Inferior parietal cortex (tissue), 1 donor: ENCODE measurements around the gene TMEM37.

Experiments
- DNase-seq: peaks from one replicate; pipeline ENCODE4 v3.0.0-alpha.2; 2016; ENCODE audit errors: extremely low spot score

Gene TMEM37

GRCh38 chr2:119433636-119434327 is 2.1 kb downstream of the TMEM37 start:
- DNase-seq = no peak

GRCh38 chr2:119434664-119435063 is 3.0 kb downstream of the TMEM37 start:
- no peak for DNase-seq

GRCh38 chr2:119435081-119435952 is 3.7 kb downstream of the TMEM37 start:
- DNase-seq = no peak

- DNase-seq = no peak
Observed at GRCh38 chr2:119435953-119436297, 4.3 kb downstream of the TMEM37 start.

GRCh38 chr2:119436993-119437772 is 5.5 kb downstream of the TMEM37 start:
- no peak for DNase-seq

DNA sequence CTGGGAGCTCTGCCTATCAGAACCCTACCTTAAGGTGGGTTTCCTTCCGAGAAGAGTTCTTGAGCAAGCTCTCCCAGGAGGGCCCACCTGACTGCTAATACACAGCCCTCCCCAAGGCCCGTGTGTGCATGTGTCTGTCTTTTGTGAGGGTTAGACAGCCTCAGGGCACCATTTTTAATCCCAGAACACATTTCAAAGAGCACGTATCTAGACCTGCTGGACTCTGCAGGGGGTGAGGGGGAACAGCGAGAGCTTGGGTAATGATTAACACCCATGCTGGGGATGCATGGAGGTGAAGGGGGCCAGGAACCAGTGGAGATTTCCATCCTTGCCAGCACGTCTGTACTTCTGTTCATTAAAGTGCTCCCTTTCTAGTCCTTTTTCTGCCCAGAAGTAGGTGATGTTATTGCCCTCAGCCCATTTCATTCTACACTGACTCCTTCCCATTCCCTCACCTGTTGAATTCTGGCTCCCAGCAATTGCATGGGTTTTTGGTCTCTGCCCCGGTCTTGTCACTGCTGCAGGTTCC is 6.5 kb downstream of the TMEM37 start:
- DNase-seq = no peak

- no peak for DNase-seq
Observed at GRCh38 chr2:119438726-119439284, 7.2 kb downstream of the TMEM37 start.

DNA sequence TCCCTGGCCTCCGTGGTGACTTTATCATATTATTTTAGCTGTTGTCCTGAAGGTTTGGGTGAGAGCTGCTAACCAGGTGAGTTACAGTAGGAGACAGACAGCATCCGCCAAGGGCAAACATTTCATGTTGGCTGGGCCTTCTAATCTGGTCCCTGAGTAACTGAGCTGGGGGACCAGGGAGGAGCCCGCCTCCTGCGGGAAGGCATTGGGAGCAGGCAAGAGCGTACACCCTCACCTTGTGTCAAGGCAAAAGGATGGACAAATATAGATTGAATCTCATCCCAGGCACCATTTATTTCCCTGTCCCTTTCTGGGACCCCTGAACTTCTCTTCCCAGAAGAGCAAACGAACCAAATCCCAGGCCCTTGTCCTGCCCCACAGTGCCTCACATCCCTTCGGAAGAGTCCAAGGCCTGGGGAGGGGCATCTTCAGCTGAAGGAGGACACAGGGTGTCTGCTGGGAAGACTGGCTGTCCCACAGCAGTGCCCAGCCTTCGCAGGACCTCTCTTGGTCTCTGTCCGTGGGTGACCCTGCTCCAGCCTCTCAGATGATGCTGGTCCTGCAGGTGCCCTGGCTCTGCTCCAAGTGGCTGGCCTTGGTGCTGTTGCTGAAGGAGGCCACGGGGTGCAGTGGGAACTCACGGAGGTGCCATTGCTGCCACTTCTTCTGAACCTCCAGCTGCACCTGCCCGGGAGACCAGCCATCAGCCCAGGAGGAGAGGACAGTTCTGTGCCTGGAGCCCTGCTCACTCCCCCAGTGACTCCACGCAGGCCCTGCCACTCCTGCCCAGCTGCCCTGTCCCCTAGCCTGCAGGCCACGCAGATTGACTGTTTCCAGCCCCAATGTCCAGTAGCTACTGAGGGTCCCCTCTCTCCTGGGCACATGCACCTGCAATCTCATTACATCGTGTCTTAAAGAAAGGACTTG is 8.2 kb downstream of the TMEM37 start:
- no peak for DNase-seq

DNA sequence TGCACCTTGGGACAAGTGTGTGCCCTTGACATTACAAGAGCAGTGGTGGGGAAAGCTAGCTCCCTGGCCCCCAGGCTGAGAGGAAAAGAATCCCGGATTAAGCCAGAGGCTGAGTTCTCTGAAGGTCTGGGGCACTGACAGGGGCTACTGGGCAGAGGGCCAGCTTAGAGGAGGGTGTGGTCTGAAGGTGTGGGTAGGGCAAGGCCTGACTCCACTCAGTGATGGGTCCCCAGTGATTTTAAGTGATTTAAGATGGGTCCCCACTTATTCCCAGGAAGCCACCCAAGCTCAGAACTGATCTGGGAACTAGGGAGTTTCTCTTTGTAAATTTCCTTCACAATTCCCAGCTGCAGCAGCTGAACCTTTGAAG is 8.8 kb downstream of the TMEM37 start:
- no peak for DNase-seq

- DNase-seq = no peak
Observed at GRCh38 chr2:119440873-119441272, 9.2 kb downstream of the TMEM37 start.

- DNase-seq = no peak
Observed at GRCh38 chr2:119441376-119442225, 9.9 kb downstream of the TMEM37 start.

DNA sequence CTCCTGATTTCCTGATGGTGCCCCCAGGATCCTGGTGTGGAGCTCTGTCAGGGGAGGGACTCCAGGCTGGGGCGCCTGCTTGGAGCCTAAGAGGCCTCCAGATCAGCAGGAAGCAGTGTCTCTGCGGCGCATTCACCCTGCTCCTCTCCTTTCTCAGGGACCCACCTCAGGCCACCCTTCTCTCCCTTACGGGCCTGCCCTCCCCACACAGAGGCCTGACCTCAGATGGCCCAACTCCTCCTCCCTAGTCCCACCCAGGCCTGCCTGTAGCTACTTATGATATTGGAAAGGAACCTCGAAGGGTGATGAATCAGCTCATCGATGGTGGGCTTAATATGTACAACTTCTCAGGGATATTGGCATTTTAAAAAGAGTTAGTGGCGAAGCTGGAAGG is 10.6 kb downstream of the TMEM37 start:
- no peak for DNase-seq

DNA sequence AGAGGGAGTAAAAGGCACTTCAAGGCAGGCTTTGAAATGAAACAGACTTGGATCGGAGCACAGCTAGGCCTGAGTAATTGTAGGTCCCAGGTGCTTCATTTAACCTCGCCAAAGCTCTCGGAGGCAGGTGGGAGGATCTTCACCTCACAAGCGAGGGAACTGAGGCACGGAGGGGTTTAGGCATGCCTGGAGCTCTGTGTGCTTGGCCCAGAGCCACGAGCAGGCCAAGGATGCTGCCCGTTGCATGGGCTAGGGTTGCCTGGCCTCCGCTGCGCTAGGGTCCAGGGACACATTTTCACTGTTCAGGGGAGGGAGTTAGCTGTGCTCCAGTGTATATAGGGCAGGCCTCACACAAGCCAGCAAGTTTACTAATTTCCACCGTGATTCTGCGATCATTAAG is 11.2 kb downstream of the TMEM37 start:
- DNase-seq = no peak

DNA sequence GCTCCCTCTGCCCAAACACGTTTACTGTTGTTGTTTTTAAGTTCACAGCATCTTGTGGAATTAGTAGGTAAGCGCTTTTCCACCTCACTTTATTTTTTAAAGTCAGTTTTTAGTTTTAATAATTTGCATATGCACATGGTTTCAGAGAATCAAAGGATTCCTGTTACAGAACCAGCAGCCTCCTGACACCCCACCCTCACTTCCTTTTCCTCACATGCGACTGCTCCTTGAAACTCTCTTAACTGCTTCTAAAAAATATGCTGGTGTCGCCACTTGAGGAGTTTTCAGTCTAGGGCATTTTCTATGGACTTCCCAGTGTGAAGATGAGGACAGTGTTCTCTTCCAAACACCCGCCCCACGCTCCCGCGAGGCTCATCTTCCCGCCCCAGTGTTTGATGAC is 14.4 kb downstream of the TMEM37 start:
- no peak for DNase-seq

- no peak for DNase-seq
Observed at GRCh38 chr2:119448427-119449141, 16.9 kb downstream of the TMEM37 start.

DNA sequence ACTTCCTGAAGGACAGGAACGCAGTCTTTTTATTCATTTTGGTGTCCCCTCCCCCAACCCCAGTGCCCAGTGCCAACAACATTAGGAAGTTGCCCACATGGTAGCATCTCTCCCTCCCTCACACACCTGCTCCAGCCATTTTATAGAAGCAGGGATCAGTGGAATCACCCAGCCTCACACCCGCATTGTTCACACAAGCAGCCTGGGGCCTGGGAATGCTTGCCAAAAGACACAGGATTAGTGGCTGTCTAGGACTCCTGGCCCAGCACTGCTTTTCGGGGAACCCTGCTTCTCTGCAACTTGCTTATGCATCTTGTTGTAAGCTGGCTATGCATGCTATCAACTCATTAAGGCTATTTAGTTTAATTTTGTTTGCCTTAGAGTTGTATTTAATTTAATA is 17.9 kb downstream of the TMEM37 start:
- no peak for DNase-seq

GRCh38 chr2:119451336-119452050 is 19.8 kb downstream of the TMEM37 start:
- DNase-seq = no peak

DNA sequence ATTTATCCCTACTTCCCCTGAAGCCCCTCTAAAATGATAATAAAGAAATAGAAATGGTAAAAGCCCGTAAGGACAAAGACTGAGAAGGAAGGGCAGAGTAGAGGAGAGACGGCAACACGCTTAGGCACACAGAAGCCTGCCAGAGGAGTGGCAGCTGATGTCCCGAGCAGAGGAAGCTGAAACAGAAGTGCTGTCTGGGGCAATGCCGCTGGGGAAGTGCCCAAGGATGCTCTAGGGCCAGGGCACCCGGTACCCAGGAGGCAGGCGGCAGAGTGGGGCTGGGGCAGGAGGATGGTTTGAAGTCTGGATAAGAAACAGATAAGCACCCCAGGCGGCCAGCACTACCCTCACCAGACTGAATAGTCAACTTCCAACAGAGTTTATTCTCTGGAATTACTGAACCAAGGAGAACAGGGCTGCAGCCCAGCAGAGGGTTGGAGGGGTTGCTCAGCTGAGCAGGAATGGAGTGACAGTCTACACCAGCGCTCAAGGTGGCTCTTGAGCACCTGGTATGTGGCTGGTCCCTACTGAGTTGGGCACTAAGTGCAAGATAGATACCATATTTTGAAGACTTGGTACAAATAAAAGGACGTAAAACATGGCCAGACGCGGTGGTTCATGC is 22.4 kb downstream of the TMEM37 start:
- DNase-seq = no peak
